Fibroblast of villous mesenchyme (primary cell): Measurements from ENCODE around the gene RBM8A. TPM values are rescaled to one million over a fixed set of nuclear protein-coding genes. Genes with fewer than 3 reads are reported as not detected.
A peak's percentile ranks its signal among the peaks of the same experiment; 100 is the strongest.

Experiments used
- DNase-seq: peaks from one replicate; pipeline ENCODE4 v3.0.0-alpha.2; 2010; ENCODE audit warnings: low read depth
- H3K4me3 ChIP-seq: 2 replicates; pipeline ENCODE4 v1.5.1; 2011; ENCODE audit warnings: low read depth, mild to moderate bottlenecking, low read length
- total RNA-seq: library from RNA; depleted of rRNA; stranded (reverse); fragments of >200 nt; gene quantifications from 2 replicates; pipeline ENCODE4 v1.2.3, GENCODE V29; 2012
- TF ChIP-seq, protein P1 (sequence below): IDR thresholded peaks from 2 replicates; pipeline ENCODE4 v1.5.1; 2012; ENCODE audit warnings: low read depth, mild to moderate bottlenecking, low read length; ENCODE audit not compliant: insufficient read depth

Gene RBM8A
- total RNA-seq: 58.0 and 76.9 TPM in 2 replicates

DNA sequence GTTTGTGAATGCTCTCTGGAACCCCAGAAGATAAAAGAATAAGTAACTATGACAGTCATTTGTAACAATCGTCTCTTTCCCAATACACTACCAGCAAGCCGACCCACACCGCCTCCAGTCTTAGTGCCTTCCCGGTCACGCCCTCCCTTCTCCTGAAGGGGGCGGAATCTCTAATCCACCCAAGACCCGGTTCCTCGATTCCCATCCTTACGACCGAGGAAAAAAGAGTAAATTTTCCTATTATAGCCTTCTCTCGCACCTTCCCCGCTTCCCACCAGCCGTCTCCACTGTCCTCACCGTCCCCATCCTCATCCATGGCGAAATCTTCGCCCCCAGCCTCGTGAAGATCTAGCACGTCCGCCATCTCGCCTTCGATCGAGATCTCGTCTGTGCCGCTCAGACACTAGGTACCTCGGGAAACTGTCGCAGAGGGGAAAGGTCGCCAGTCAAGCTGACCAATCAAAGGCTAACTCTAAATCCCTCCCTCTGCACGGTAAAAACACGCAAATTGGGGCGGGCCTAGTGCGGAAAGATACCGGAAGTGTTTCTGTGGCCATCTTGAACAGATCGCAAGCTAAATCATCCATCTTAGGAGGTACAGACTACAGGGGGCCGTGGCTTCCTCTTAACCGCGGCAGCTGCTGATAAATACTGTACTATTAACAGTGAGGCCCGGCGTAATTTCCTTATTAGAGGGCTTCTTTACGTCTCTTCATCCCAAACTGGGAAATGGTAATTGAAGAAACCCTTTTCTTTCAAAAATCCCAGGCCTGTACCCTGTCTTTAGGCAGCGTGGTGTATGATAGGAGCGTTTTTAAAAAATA is at the start of gene RBM8A:
Gene RBM8A (minus strand): TSS at position 422 of the 824 bp plus-strand sequence. CDS start 58 bp downstream, at position 364.
- peak within 1 kb of the TSS; percentile 88 for H3K4me3 ChIP-seq
- TF ChIP-seq, protein P1, sequence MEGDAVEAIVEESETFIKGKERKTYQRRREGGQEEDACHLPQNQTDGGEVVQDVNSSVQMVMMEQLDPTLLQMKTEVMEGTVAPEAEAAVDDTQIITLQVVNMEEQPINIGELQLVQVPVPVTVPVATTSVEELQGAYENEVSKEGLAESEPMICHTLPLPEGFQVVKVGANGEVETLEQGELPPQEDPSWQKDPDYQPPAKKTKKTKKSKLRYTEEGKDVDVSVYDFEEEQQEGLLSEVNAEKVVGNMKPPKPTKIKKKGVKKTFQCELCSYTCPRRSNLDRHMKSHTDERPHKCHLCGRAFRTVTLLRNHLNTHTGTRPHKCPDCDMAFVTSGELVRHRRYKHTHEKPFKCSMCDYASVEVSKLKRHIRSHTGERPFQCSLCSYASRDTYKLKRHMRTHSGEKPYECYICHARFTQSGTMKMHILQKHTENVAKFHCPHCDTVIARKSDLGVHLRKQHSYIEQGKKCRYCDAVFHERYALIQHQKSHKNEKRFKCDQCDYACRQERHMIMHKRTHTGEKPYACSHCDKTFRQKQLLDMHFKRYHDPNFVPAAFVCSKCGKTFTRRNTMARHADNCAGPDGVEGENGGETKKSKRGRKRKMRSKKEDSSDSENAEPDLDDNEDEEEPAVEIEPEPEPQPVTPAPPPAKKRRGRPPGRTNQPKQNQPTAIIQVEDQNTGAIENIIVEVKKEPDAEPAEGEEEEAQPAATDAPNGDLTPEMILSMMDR: peak; percentile 72
- DNase-seq: peak; percentile 99

DNA sequence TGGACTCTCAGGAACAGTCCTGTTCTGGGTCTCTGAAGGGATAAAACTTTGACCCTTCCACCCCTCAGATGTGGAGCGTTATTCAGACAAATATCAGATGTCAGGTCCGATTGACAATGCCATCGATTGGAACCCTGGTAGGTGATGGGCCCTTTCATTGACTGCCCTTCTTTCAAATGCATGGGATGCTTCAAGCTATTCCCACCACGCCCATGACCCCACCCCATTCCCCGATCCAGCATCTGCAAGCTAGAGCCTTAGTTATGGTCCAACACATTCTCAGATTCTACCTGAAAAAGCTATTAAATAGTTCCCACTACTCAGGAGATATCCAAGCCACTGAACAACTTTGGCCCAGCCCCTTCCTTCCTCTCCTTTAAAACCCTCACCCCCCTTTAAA is 49.7 kb upstream of the RBM8A start:
- TF ChIP-seq, protein P1: no peak
- H3K4me3 ChIP-seq: no peak overlapping the region
- no peak for DNase-seq

DNA sequence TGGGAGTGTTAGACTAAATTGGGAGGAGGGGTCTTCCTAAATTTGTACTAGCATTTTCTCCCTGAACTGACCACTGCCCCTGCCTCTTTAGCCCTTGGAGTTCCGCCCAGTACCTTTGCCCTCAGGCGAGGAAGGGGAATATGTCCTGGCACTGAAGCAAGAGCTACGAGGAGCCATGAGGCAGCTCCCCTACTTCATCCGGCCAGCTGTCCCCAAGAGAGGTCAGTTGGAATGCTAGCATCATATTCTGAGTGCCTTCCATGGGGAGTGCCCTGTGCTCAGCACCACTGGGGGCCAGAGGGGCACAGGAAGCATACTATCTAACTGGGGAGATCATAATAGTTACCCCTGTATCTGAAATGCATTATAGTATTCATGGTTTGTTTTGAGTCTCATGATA is 47.9 kb upstream of the RBM8A start:
- TF ChIP-seq, protein P1: no peak
- H3K4me3 ChIP-seq: no peak overlapping the region
- no peak for DNase-seq

DNA sequence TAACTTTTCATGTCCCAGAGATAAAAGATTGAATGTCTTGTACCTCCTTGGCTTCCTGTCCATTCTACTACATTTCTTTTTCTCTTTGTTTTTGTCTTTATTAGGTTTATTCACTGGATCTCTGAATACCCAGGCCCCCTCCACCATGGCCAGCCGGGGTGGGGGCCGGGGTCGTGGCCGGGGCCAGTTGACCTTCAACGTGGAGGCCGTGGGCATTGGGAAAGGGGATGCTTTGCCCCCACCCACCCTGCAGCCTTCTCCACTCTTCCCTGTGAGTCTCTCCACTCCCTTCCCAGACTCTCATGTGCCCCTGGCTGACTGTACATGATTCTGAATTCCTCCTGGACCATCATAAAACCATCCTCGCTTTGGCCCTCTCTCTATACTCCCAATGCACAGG is 47.4 kb upstream of the RBM8A start:
- no peak overlapping the region for H3K4me3 ChIP-seq
- TF ChIP-seq, protein P1: no peak
- no peak for DNase-seq

DNA sequence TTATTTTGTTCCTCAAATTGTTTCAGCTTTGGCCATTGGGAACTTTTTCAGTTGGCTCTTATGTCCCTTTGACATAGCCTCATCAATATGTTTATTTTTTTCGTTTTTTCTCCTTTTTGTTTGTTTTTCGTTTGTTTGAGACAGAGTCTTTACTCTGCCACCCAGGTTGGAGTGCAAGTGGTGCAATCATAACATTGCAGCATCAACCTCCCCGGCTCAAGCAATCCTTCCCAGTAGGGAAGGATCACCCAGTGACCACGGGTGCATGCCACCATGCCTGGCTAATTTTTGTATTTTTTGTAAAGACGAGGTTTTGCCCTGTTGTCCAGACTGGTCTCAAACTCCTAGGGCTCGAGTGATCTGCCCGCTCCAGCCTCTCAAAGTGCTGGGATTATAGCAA is 45.3 kb upstream of the RBM8A start:
- no peak for DNase-seq
- TF ChIP-seq, protein P1: no peak
- no peak overlapping the region for H3K4me3 ChIP-seq

DNA sequence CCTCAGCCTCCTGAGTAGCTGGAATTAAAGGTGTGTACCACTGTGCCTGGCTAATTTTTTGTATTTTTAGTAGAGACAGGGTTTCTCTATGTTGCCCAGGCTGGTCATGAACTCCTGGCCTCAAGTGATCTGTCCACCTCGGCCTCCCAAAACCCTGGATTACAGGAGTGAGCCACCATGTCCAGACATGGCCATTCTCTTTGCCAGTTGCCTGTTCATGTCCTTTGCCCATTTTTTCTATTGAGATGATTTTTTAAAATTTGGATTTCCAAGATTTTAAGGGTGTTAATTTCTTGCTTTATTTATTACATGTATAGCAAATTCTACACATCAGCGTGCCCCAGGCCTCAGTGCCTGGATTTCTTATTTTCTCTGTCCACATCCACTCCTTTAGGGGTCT is 40.0 kb upstream of the RBM8A start:
- H3K4me3 ChIP-seq: no peak overlapping the region
- no peak for DNase-seq
- TF ChIP-seq, protein P1: no peak
